Trophoblast cell (in vitro differentiated cells and primary cell): ENCODE measurements around the gene HOXA5.

Source experiments
- DNase-seq, 2 donors: peaks; one replicate each; pipeline ENCODE4 v3.0.0-alpha.2; 2016
- H2AFZ ChIP-seq: 2 replicates; pipeline ENCODE4 v1.6.1; 2013; ENCODE audit warnings: low read length, moderate library complexity, mild to moderate bottlenecking; ENCODE audit not compliant: insufficient read depth, poor library complexity
- H2AK5ac ChIP-seq: 2 replicates; pipeline ENCODE4 v1.6.1; 2013; ENCODE audit warnings: mild to moderate bottlenecking, low read length
- H2BK120ac ChIP-seq: 2 replicates; pipeline ENCODE4 v1.6.1; 2013; ENCODE audit warnings: low read length, mild to moderate bottlenecking, moderate library complexity; ENCODE audit not compliant: insufficient read depth, poor library complexity
- H2BK12ac ChIP-seq: 2 replicates; pipeline ENCODE4 v1.6.1; 2013; ENCODE audit warnings: mild to moderate bottlenecking, low read length, moderate library complexity
- H2BK5ac ChIP-seq: 2 replicates; pipeline ENCODE4 v1.6.1; 2013; ENCODE audit warnings: low read length, low read depth, moderate library complexity, mild to moderate bottlenecking; ENCODE audit not compliant: poor library complexity
- H3K14ac ChIP-seq: 2 replicates; pipeline ENCODE4 v1.6.1; 2013; ENCODE audit warnings: mild to moderate bottlenecking, low read length
- H3K18ac ChIP-seq: 2 replicates; pipeline ENCODE4 v1.6.1; 2013; ENCODE audit warnings: mild to moderate bottlenecking, low read length
- H3K23ac ChIP-seq: 2 replicates; pipeline ENCODE4 v1.6.1; 2013; ENCODE audit warnings: low read length
- H3K27ac ChIP-seq: 2 replicates; pipeline ENCODE4 v1.5.1; 2013; ENCODE audit warnings: low read depth, mild to moderate bottlenecking, inconsistent platforms, low read length, moderate library complexity
- H3K27me3 ChIP-seq: 2 replicates; pipeline ENCODE4 v1.6.1; 2013; ENCODE audit warnings: inconsistent platforms, mild to moderate bottlenecking, low read length, moderate library complexity; ENCODE audit not compliant: insufficient read depth
- H3K36me3 ChIP-seq, 2 experiments: 1 replicate in 1 of 2; 2 replicates in 1 of 2; pipeline ENCODE4 v1.6.1; 2013; ENCODE audit warnings: low read length in 2 of 2, mild to moderate bottlenecking in 2 of 2, moderate library complexity in 1 of 2; ENCODE audit not compliant: insufficient read depth in 2 of 2, control insufficient read depth in 1 of 2
- H3K4ac ChIP-seq: 2 replicates; pipeline ENCODE4 v1.6.1; 2013; ENCODE audit warnings: low read depth, mild to moderate bottlenecking, low read length, moderate library complexity
- H3K4me1 ChIP-seq, 2 experiments: 1 replicate in 1 of 2; 2 replicates in 1 of 2; pipeline ENCODE4 v1.6.1; 2013; ENCODE audit warnings: low read length in 2 of 2, mild to moderate bottlenecking in 2 of 2, moderate library complexity in 1 of 2; ENCODE audit not compliant: insufficient read depth in 2 of 2, control insufficient read depth in 1 of 2
- H3K4me2 ChIP-seq: 2 replicates; pipeline ENCODE4 v1.6.1; 2013; ENCODE audit warnings: inconsistent platforms, mild to moderate bottlenecking, low read length, moderate library complexity
- H3K4me3 ChIP-seq: 2 replicates; pipeline ENCODE4 v1.5.1; 2013; ENCODE audit warnings: mild to moderate bottlenecking, low read depth, low read length, inconsistent platforms
- H3K79me1 ChIP-seq: one replicate; pipeline ENCODE4 v1.6.1; 2013; ENCODE audit warnings: low read length
- H3K79me2 ChIP-seq: 2 replicates; pipeline ENCODE4 v1.6.1; 2013; ENCODE audit warnings: low read length, mild to moderate bottlenecking; ENCODE audit not compliant: control insufficient read depth, insufficient read depth, poor library complexity
- H3K9ac ChIP-seq: 2 replicates; pipeline ENCODE4 v1.6.1; 2013; ENCODE audit warnings: mild to moderate bottlenecking, low read length
- H3K9me3 ChIP-seq: 2 replicates; pipeline ENCODE4 v1.6.1; 2013; ENCODE audit warnings: low read depth, mild to moderate bottlenecking, control low read depth, inconsistent platforms, low read length; ENCODE audit not compliant: insufficient read depth
- H4K12ac ChIP-seq: 2 replicates; pipeline ENCODE4 v1.6.1; 2013; ENCODE audit warnings: low read depth, mild to moderate bottlenecking, low read length, moderate library complexity
- H4K8ac ChIP-seq: 2 replicates; pipeline ENCODE4 v1.6.1; 2013; ENCODE audit warnings: low read depth, mild to moderate bottlenecking, low read length, moderate library complexity
- H4K91ac ChIP-seq: one replicate; pipeline ENCODE4 v1.6.1; 2013; ENCODE audit warnings: low read depth, mild to moderate bottlenecking, low read length, moderate library complexity
- WGBS: extraction: QIAGEN DNeasy Blood & Tissue Kit; methylation state at CpG from one replicate; pipeline ENCODE4 v1.1.7; 2013; ENCODE audit warnings: missing lambda C conversion rate; ENCODE audit not compliant: insufficient read length, insufficient coverage; ENCODE audit errors: extremely low coverage; 5-methylcytosine and 5-hydroxymethylcytosine counted together

Gene HOXA5

DNA sequence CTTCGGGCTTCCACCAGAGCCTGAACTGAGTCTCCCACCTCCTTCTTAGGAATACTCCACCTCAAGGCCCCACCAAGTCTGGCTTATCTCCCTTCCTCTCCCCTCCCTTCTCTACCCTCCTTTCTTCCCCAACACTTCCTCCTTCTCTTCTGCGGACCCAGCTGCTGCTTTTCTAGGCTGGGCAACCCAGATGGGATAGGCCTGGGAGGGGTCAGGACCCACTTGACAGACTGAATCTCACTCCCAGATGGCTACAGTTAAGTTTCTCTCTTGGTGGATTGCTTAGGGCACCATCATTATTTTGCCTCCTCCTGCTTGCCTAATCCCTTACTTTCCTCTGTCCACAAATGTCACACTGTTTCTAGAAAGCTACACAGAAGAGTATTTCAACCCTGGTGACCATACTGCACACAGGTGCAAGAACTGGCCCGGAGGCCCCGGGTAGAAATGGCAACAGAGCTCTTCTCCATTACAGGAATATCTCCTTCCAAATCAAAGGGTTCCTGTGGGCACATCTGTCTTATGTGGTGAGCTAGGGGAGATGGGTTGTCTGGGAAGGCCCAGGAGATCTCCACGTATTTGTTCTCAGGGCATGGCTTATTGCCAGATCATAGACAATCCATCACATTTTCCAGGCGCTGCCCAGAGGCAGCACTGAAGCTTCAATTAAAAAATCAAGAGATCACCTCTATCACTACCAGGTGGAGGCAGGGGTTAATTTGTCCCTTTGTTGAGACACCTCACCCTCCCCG is 46.7 kb upstream of the HOXA5 start:
- Histone ChIP-seq H4K8ac (no peak overlapping the region), H3K79me1 (peaks cover 3% of the 10 kb centered on the region), H3K18ac (no peak overlapping the region), H4K12ac (no peak overlapping the region), H3K27me3 (peaks cover 86% of the 10 kb centered on the region), H3K9me3 (peaks cover 15% of the 10 kb centered on the region), H3K9ac (no peak overlapping the region), H3K79me2 (no peaks in the 10 kb centered on the region), H2BK5ac (no peak overlapping the region), H3K23ac (no peak overlapping the region), H2BK12ac (no peak overlapping the region), H3K14ac (no peak overlapping the region), H3K4ac (no peak overlapping the region), H4K91ac (no peak overlapping the region), H3K36me3 (no peaks in the 10 kb centered on the region), H2BK120ac (no peak overlapping the region), H3K4me3 (no peak overlapping the region), H3K27ac (no peak overlapping the region), H3K4me1 (peaks cover 14 to 19% of the 10 kb centered on the region in 2 experiments), H2AFZ (no peak overlapping the region), H3K4me2 (no peak overlapping the region), H2AK5ac (no peak overlapping the region)
- no CpG with 5 or more reads among the region's 7 CpGs for WGBS
- DNase-seq, result no peak

DNA sequence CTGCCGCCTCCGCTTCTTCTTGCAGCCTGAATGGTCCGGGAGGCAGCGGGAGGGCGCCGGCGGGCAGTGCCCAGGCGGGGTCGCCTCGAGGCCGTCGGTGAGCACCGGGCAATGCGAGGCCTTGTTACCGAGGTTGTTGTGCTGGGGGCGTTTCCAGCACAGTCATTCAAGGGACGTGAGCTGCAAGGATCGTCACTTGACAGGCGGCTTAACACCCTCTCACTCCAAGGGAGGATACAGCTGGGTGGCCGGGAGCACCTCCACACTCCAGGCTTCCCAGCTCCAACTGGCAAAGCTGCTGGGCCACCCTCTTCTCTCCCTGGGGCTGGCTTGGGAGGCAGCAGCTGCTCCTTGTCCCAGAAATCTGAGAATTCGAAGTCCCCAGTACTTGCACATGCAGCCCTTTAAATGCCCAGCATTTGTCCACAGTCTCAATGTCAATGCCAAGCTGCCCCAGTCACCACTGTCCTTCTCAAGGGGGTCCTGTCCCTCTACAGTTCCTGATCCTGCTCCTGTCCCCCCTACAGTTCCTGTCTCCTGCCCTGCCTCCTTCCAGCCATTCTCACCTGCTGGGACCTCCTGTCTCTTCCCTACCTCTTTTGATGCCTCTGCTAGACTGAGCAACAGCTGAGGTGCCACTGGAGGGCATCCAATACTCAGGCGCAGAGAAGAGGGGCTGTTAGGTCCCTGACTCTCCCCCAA is 46.0 kb upstream of the HOXA5 start:
- no peak overlapping the region for H2AK5ac ChIP-seq
- H3K23ac ChIP-seq, result no peak overlapping the region
- H3K27me3 ChIP-seq, result peaks cover 89% of the 10 kb centered on the region
- H3K18ac ChIP-seq, result no peak overlapping the region
- no peaks in the 10 kb centered on the region for H3K79me2 ChIP-seq
- no peak overlapping the region for H3K4ac ChIP-seq
- WGBS, result no CpG with 5 or more reads among the region's 22 CpGs
- no peak overlapping the region for H3K14ac ChIP-seq
- no peak overlapping the region for H2BK12ac ChIP-seq
- H3K9me3 ChIP-seq, result peaks cover 20% of the 10 kb centered on the region
- H3K27ac ChIP-seq, result no peak overlapping the region
- peak overlapping the region; percentile 62 for H3K4me2 ChIP-seq
- peaks cover 3% of the 10 kb centered on the region for H3K79me1 ChIP-seq
- H4K91ac ChIP-seq, result peak overlapping the region; percentile 28
- no peak overlapping the region for H4K8ac ChIP-seq
- no peak overlapping the region for H4K12ac ChIP-seq
- peak overlapping the region; percentile 30 for H2AFZ ChIP-seq
- no peaks in the 10 kb centered on the region for H3K36me3 ChIP-seq
- H2BK120ac ChIP-seq, result no peak overlapping the region
- H3K4me1 ChIP-seq, result peaks cover 21 to 25% of the 10 kb centered on the region in 2 experiments
- H3K4me3 ChIP-seq, result no peak overlapping the region
- H3K9ac ChIP-seq, result no peak overlapping the region
- H2BK5ac ChIP-seq, result no peak overlapping the region
- no peak for DNase-seq

DNA sequence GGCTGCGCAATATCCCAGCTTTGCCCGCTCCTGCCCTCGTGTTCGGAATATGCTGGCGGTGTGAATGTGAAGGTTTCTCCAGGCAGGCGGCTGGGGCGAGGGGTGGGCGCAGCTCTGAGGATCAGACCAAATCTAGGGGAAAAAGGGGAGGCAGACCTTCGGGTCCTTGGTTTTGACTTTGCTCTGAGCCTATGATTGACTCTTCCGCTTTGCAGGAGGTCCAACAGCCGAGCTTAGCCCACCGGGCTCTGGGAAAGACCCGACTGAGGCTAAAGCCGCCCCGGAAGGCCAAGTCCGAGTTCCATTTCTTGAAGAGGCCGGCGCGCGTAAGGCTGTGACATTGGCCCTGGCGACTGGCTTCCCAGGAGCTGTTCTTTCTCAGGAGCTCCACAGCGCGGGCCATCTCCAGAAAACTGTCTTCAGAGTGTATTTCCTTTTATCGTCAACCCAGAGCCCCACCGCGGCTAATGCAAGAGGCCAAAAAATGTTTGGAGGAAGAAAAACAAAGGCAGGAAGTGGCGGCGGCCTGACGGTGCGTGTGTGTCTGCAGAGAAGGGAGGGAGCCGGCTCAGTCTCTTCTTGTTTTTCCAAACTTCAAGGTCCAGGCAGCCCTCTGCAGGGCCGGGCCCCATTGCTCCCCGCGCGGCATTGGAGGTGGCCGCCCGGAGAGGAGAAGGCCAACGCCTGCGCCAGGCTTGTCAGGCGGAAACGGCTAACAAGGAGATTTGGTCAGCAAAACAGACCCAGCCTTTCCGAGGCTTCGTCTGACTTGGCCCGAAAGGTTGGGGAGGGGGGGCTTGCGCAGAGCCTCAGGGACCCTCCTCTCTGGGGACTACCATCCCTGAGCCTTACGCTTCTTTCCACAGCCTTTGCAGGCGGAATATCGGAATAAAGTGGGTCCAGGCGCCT is 45.2 kb upstream of the HOXA5 start:
- H3K27ac ChIP-seq, result no peak overlapping the region
- no peak overlapping the region for H2BK120ac ChIP-seq
- peak overlapping the region; percentile 28 for H4K91ac ChIP-seq
- H4K8ac ChIP-seq, result no peak overlapping the region
- peaks cover 3% of the 10 kb centered on the region for H3K79me1 ChIP-seq
- H2BK5ac ChIP-seq, result no peak overlapping the region
- no peak overlapping the region for H3K18ac ChIP-seq
- no peak overlapping the region for H2BK12ac ChIP-seq
- H3K23ac ChIP-seq, result no peak overlapping the region
- H3K4ac ChIP-seq, result no peak overlapping the region
- H3K14ac ChIP-seq, result no peak overlapping the region
- H3K79me2 ChIP-seq, result no peaks in the 10 kb centered on the region
- WGBS, result no CpG with 5 or more reads among the region's 49 CpGs
- no peak for DNase-seq
- no peak overlapping the region for H2AK5ac ChIP-seq
- no peak overlapping the region for H3K4me3 ChIP-seq
- peaks cover 23 to 27% of the 10 kb centered on the region in 2 experiments for H3K4me1 ChIP-seq
- H3K36me3 ChIP-seq, result no peaks in the 10 kb centered on the region
- peak overlapping the region; percentile 62 for H3K4me2 ChIP-seq
- H3K27me3 ChIP-seq, result peaks cover 94% of the 10 kb centered on the region
- peaks cover 20% of the 10 kb centered on the region for H3K9me3 ChIP-seq
- H2AFZ ChIP-seq, result no peak overlapping the region
- no peak overlapping the region for H4K12ac ChIP-seq
- H3K9ac ChIP-seq, result no peak overlapping the region
